Kidney capillary endothelial cell (primary cell): ENCODE results near the gene TANGO2.

ENCODE experiments used
- DNase-seq: peaks from one replicate; pipeline ENCODE4 v3.0.0-alpha.2; 2018; ENCODE audit warnings: low spot score

Gene TANGO2

GRCh38 chr22:20027966-20028854 lies 7.3 kb downstream of the TANGO2 start:
- DNase-seq = no peak

GRCh38 chr22:20028855-20029549 lies 8.1 kb downstream of the TANGO2 start:
- no peak for DNase-seq

- no peak for DNase-seq
Measured at GRCh38 chr22:20029550-20030225, 8.8 kb downstream of the TANGO2 start.

- no peak for DNase-seq
Measured at GRCh38 chr22:20031732-20032406, 11.0 kb downstream of the TANGO2 start.

GRCh38 chr22:20032407-20032991 lies 11.6 kb downstream of the TANGO2 start:
- no peak for DNase-seq

- DNase-seq = no peak
Measured at GRCh38 chr22:20033045-20033706, 12.3 kb downstream of the TANGO2 start.

GRCh38 chr22:20034143-20034542 lies 13.2 kb downstream of the TANGO2 start:
- no peak for DNase-seq

GRCh38 chr22:20035375-20036083 lies 14.6 kb downstream of the TANGO2 start:
- no peak for DNase-seq

- no peak for DNase-seq
Measured at GRCh38 chr22:20036084-20036482, 15.2 kb downstream of the TANGO2 start.

GRCh38 chr22:20036535-20037392 lies 15.9 kb downstream of the TANGO2 start:
- DNase-seq = no peak

GRCh38 chr22:20037419-20037818 lies 16.5 kb downstream of the TANGO2 start:
- no peak for DNase-seq

- DNase-seq = no peak
Measured at GRCh38 chr22:20038574-20038973, 17.7 kb downstream of the TANGO2 start.

- DNase-seq = no peak
Measured at GRCh38 chr22:20039683-20040325, 18.9 kb downstream of the TANGO2 start.

GRCh38 chr22:20040327-20041200 lies 19.7 kb downstream of the TANGO2 start:
- no peak for DNase-seq

- DNase-seq = no peak
Measured at GRCh38 chr22:20043057-20043996, 22.4 kb downstream of the TANGO2 start.

GRCh38 chr22:20043997-20044342 lies 23.1 kb downstream of the TANGO2 start:
- DNase-seq = no peak
